ENCODE results near the gene TMSB4X. TPM values are rescaled to one million over a fixed set of nuclear protein-coding genes. Genes with fewer than 3 reads are reported as not detected.

TMSB4X gene
- total RNA-seq, 1 donor from 2014 or later: 3,119 TPM

DNA sequence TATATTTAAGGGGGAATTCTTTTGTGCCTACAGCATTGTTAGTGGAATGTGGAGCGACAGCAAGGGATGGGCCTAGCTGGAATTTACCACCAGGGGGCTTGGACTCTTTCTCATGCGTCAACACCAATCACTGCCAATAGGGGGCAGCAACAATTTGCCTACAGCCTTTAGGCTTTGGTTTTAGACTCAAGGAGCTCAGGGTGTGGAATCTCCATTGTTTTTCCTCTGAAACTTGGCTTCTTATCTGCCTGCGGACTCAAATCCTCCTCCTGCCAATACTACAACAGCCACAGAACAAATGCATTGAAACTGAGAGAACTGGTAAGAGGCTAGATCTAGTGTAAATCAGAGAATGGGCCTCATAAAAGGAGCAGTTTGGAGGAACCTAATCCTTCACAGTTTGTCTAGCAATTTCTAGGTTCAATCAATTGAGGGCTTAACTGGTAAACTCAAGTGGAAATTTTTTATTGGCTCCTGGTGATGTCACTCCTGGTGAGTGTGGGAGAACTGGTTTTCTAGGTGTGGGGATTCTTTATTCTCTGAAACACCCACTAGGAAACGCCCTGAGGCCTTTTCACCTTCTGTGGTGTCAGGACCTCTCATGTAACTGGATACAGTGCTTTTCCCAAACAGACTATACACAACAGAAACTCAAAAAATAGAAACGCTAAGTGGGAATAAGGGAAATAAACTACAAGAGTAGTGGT lies 27.9 kb upstream of the TMSB4X start:
- H3K36me3 ChIP-seq: no peaks in the 10 kb centered on the region
- intact Hi-C loops (cut with DNase I): no loop called here
- no peak for DNase-seq (ENCODE audit: extremely low spot score in 2 of 2)
- no peaks in the 10 kb centered on the region for H3K9me3 ChIP-seq
- no peak for TF ChIP-seq POLR2A (IDR thresholded peaks at IDR 0.05)
- TF ChIP-seq POLR2AphosphoS5 (IDR thresholded peaks at IDR 0.05; ENCODE audit: insufficient read depth in 1 of 2, low read depth in 1 of 2): peak in 1 of 2 donors; percentile 50
- peak; percentile 52 to 94 (median 80) for TF ChIP-seq CTCF (IDR thresholded peaks at IDR 0.05)
- H3K27ac ChIP-seq: peak overlapping the region; percentile 16
- no peaks in the 10 kb centered on the region for H3K27me3 ChIP-seq
- no peak overlapping the region for H3K4me3 ChIP-seq
- H3K4me1 ChIP-seq: peaks cover 13% of the 10 kb centered on the region

DNA sequence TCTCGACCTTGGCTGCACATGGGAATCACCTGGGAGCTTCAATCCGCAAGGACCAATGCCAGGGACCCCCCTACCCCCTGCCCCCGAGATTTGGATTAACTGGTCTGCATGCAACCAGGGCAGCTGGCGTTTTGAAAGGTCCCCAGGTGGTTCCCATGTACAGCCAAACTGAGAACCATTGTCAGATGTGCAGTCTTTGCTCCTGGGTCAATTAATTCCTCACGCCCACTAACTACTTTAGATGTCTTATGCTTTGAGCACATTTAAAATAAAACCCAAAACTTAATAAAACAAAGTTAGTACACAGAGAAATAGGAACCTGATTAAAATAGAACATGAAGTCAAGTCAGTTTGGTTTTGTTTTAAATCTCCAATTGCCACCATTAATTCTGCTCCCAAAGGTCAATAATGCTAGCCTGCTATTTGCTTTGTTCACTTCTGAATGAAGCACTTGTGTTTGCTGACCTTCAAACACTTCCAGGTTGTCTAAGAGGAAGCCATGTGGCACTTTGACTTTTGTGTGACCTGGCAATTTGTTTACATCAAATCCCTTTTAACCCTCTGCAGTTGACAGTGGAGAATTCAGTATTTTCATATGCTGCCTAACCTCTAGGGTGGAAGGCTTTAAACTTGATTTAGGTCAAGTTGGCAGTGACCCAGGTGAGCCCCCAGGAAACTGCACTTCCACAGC lies 27.2 kb upstream of the TMSB4X start:
- TF ChIP-seq POLR2AphosphoS5 (IDR thresholded peaks at IDR 0.05; ENCODE audit: insufficient read depth in 1 of 2, low read depth in 1 of 2) (no peak), CTCF (IDR thresholded peaks at IDR 0.05) (no peak), POLR2A (IDR thresholded peaks at IDR 0.05) (no peak)
- Histone ChIP-seq H3K27ac (peak overlapping the region; percentile 16), H3K4me3 (no peak overlapping the region), H3K9me3 (no peaks in the 10 kb centered on the region), H3K4me1 (peaks cover 13% of the 10 kb centered on the region), H3K27me3 (no peaks in the 10 kb centered on the region), H3K36me3 (no peaks in the 10 kb centered on the region)
- DNase-seq (ENCODE audit: extremely low spot score in 2 of 2): no peak
- intact Hi-C loops (cut with DNase I): no loop called here

GRCh38 chrX:12948495-12948894 lies 26.4 kb upstream of the TMSB4X start:
- intact Hi-C loops (cut with DNase I): no loop called here
- Histone ChIP-seq H3K9me3 (no peaks in the 10 kb centered on the region), H3K4me1 (peaks cover 13% of the 10 kb centered on the region), H3K27me3 (no peaks in the 10 kb centered on the region), H3K4me3 (no peak overlapping the region), H3K36me3 (no peaks in the 10 kb centered on the region), H3K27ac (no peak overlapping the region)
- no peak for DNase-seq (ENCODE audit: extremely low spot score in 2 of 2)
- TF ChIP-seq POLR2A (IDR thresholded peaks at IDR 0.05): no peak
- TF ChIP-seq CTCF (IDR thresholded peaks at IDR 0.05): no peak

DNA sequence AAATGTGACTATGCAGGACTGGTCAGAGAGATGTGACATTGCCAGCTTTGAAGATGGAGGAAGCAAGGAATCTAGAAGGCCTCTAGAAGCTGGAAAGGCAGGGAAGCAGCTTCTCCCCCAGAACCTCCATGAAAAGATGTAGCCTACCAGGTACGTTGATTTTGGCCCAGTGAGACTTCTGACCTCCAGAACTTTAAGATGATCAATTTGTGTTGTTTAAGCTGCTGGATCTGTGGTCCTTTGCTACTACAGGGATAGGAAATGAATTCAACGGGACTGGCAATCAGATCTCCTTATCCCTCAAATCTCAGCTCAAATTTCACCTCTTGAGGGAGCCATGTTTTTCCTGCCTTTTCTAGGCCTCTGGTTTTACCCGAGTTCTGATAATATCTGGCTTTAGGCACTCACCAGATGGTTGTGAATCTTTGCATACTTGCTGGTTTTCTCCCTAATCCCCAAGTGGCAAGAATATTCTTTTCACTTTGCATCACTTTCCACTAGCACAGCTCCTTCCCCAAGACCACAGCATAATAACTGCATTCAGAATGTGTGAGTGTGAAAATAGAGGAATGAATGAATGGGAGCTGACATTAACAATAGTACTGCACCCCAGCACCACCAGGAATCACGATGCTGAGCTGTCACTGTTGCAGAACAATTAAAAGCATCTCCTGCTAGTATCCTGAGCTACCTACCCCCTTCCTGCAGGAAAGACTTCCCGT lies 25.5 kb upstream of the TMSB4X start:
- no peak for TF ChIP-seq POLR2AphosphoS5 (IDR thresholded peaks at IDR 0.05; ENCODE audit: insufficient read depth in 1 of 2, low read depth in 1 of 2)
- no peak for TF ChIP-seq CTCF (IDR thresholded peaks at IDR 0.05)
- no peak for TF ChIP-seq POLR2A (IDR thresholded peaks at IDR 0.05)
- no peak for DNase-seq (ENCODE audit: extremely low spot score in 2 of 2)
- H3K27ac ChIP-seq: peak overlapping the region; percentile 80
- no peak overlapping the region for H3K4me3 ChIP-seq
- intact Hi-C loops (cut with DNase I): no loop called here
- no peaks in the 10 kb centered on the region for H3K27me3 ChIP-seq
- H3K4me1 ChIP-seq: peaks cover 13% of the 10 kb centered on the region
- H3K36me3 ChIP-seq: no peaks in the 10 kb centered on the region
- H3K9me3 ChIP-seq: no peaks in the 10 kb centered on the region
